SU-DHL-6 (cell line): Measurements from ENCODE around the gene GPBP1L1.

Experiments used
- EZH2phosphoT487 ChIP-seq: fragments of 200-600 bp; sonication (generic), shearing (Covaris generic); conservative IDR thresholded peaks from 2 replicates; pipeline ENCODE4 v1.6.1; 2018; ENCODE audit warnings: mild to moderate bottlenecking, antibody characterized with exemption, low read length, moderate library complexity, mixed read lengths
- TF ChIP-seq, protein P1 (sequence below): fragments of 200-600 bp; sonication (generic); IDR thresholded peaks from one replicate; pipeline ENCODE4 v1.5.1; 2017; ENCODE audit warnings: antibody characterized with exemption, mild to moderate bottlenecking, low read length, moderate library complexity; ENCODE audit not compliant: insufficient read depth, poor library complexity, severe bottlenecking

GRCh38 chr1:45656573-45657226 lies 29.6 kb downstream of the GPBP1L1 start:
- TF ChIP-seq, protein P1, sequence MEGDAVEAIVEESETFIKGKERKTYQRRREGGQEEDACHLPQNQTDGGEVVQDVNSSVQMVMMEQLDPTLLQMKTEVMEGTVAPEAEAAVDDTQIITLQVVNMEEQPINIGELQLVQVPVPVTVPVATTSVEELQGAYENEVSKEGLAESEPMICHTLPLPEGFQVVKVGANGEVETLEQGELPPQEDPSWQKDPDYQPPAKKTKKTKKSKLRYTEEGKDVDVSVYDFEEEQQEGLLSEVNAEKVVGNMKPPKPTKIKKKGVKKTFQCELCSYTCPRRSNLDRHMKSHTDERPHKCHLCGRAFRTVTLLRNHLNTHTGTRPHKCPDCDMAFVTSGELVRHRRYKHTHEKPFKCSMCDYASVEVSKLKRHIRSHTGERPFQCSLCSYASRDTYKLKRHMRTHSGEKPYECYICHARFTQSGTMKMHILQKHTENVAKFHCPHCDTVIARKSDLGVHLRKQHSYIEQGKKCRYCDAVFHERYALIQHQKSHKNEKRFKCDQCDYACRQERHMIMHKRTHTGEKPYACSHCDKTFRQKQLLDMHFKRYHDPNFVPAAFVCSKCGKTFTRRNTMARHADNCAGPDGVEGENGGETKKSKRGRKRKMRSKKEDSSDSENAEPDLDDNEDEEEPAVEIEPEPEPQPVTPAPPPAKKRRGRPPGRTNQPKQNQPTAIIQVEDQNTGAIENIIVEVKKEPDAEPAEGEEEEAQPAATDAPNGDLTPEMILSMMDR = no peak
- no peak for TF ChIP-seq EZH2phosphoT487
